ENCODE measurements around the gene DUSP9. TPM values are rescaled to one million over a fixed set of nuclear protein-coding genes. Genes with fewer than 3 reads are reported as not detected.
"Not testable (repeated sequence)": the region's sequence is repeated elsewhere in the genome, so short reads cannot be mapped to it uniquely, and the experiment has no call there.

The DUSP9 gene
- polyA plus RNA-seq, 2 donors, result 0.18 to 0.46 TPM

DNA sequence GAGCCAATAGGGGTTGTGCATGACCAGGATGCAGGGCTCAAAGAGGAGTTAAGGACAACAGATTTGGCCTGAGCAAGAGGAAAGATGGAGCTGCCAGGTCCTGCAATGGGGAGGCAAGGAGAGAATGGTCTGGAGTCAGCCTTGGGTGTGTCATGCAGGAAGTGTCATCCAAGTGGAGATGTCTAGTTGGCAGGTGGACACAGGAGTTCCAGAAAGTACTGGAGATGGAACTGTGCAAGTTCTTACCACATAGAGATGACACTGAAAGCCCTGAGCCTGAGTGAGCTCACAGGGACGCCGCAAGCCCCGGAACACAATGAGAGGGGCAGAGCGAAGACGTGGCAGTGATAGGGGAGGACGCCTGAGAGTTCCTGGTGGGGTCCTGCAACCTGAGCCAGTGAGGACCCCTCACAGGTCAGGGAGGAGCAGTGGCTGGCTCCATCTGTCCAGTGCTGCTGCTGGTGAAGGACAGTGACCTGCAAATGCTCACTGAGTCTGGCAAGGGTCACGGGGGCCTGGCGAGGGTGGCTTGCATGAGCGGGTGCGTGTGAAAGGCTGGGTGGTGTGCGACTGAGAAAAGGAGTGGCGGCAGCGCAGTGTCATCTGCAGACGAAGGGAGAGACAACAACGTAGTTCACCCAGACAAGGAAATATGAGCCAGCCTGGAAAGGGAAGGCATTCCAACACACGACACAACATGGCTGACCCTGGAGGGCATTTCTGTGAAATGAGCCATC lies 50.2 kb downstream of the DUSP9 start:
- 73 to 77% methylated on average over 16 of the region's 16 CpGs for WGBS, 2 donors
- Histone ChIP-seq H3K36me3 (ENCODE audit: control insufficient read depth in 2 of 2, insufficient read depth in 2 of 2, low read length in 1 of 2) (peaks cover 0 to 15% of the 10 kb centered on the region in 2 donors), H3K27ac (ENCODE audit: low read depth in 2 of 2, low read length in 1 of 2) (peak overlapping the region in 1 of 2 donors; percentile 24)
- not testable (repeated sequence) for H3K4me3 ChIP-seq (ENCODE audit: low read depth in 1 of 2, low read length in 2 of 2); H3K9me3 ChIP-seq (ENCODE audit: control insufficient read depth in 2 of 2, insufficient read depth in 1 of 2, low read depth in 1 of 2, low read length in 1 of 2); H3K4me1 ChIP-seq (ENCODE audit: control insufficient read depth in 2 of 2, insufficient read depth in 2 of 2, low read length in 1 of 2); H3K27me3 ChIP-seq (ENCODE audit: control insufficient read depth in 1 of 2, insufficient read depth in 2 of 2, low read length in 2 of 2)

DNA sequence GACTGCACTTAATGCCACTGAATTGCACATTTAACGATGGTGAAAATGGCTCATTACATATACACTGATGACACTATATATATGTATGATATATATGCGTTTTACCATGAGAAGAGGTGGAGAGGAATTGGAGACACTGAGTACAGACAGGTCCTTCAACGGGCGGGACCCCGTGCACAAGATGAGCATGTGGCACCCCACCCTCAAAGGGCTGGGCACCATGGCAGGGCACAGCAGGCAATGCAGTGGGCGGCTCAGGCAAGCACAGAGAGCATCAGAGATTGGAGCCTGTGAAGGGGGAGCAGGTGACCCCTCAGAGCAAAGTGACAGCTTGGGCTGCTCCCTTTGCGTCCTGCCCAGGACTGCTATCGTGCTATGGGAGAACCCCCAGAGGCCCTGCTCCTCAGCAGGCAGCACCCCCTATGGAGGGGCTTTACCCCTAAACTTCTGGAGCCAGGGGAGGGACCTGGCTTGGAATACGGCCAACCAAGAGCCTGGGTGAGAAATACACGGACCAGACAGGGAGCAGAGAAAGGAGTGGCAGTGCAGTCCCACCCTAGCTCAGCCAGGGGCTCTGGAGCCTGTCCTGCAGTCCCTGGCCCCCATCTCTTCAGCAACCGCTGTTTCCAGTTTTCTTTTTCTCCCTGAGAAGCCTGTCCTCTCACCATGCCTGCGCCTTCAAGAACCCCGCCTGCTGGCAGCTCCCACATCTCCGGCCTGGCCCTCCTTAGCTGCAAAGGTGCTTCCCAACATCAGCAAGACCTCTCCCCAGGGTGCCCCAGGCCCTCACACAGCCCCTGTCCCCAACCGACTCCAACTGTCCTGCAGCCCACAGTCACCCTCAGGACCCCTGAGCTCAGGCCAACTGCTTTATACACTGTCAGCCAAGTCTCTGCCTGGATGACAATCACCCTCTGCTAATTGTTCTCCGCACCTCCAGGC lies 51.2 kb downstream of the DUSP9 start:
- H3K4me3 ChIP-seq (ENCODE audit: low read depth in 1 of 2, low read length in 2 of 2), result no peak overlapping the region
- H3K9me3 ChIP-seq (ENCODE audit: control insufficient read depth in 2 of 2, insufficient read depth in 1 of 2, low read depth in 1 of 2, low read length in 1 of 2), result no peaks in the 10 kb centered on the region
- peaks cover 0 to 10% of the 10 kb centered on the region in 2 donors for H3K4me1 ChIP-seq (ENCODE audit: control insufficient read depth in 2 of 2, insufficient read depth in 2 of 2, low read length in 1 of 2)
- no peak overlapping the region for H3K27ac ChIP-seq (ENCODE audit: low read depth in 2 of 2, low read length in 1 of 2)
- WGBS, 2 donors, result 68 to 77% methylated on average over 14 to 15 of the region's 16 CpGs
- no peaks in the 10 kb centered on the region for H3K27me3 ChIP-seq (ENCODE audit: control insufficient read depth in 1 of 2, insufficient read depth in 2 of 2, low read length in 2 of 2)
- H3K36me3 ChIP-seq (ENCODE audit: control insufficient read depth in 2 of 2, insufficient read depth in 2 of 2, low read length in 1 of 2), result peaks cover 0 to 20% of the 10 kb centered on the region in 2 donors

DNA sequence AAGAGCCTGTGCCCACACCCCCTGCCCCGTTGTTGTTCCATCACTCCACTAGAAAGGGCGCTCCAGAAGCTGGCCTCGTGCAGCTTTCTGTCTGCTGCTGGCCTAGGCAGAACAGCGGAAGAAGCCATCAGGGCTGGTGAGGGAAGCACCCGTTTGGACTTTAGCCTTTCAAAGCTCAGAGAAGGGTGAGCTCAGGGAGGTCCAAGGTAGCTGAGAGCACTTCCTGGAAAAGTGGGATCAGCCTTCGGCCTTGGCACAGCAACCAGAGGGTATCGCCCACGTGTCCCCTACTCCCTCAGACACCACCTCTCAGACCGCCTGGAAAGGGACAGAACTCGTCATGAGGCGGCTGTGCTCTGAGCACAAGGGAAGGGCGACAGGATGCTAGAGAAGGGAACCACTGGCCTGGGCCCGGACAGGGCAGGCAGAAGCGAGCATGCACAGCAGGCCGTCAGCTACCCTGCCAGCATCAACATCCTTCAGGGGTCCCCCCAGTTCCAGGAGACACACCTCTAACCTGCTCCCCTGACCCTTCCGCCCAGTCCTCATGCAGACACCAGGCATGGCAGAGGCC lies 52.3 kb downstream of the DUSP9 start:
- H3K4me1 ChIP-seq (ENCODE audit: control insufficient read depth in 2 of 2, insufficient read depth in 2 of 2, low read length in 1 of 2), result peaks cover 0 to 15% of the 10 kb centered on the region in 2 donors
- WGBS, 2 donors, result 78% methylated on average over 16 of the region's 16 CpGs
- peaks cover 0 to 20% of the 10 kb centered on the region in 2 donors for H3K36me3 ChIP-seq (ENCODE audit: control insufficient read depth in 2 of 2, insufficient read depth in 2 of 2, low read length in 1 of 2)
- H3K9me3 ChIP-seq (ENCODE audit: control insufficient read depth in 2 of 2, insufficient read depth in 1 of 2, low read depth in 1 of 2, low read length in 1 of 2); H3K4me3 ChIP-seq (ENCODE audit: low read depth in 1 of 2, low read length in 2 of 2); H3K27me3 ChIP-seq (ENCODE audit: control insufficient read depth in 1 of 2, insufficient read depth in 2 of 2, low read length in 2 of 2): not testable (repeated sequence)
- H3K27ac ChIP-seq (ENCODE audit: low read depth in 2 of 2, low read length in 1 of 2), result peak overlapping the region; percentile 1 to 12

- Histone ChIP-seq H3K27ac (ENCODE audit: low read depth in 2 of 2, low read length in 1 of 2) (peak overlapping the region; percentile 39 to 45), H3K4me1 (ENCODE audit: control insufficient read depth in 2 of 2, insufficient read depth in 2 of 2, low read length in 1 of 2) (peaks cover 0 to 17% of the 10 kb centered on the region in 2 donors), H3K36me3 (ENCODE audit: control insufficient read depth in 2 of 2, insufficient read depth in 2 of 2, low read length in 1 of 2) (peaks cover 0 to 19% of the 10 kb centered on the region in 2 donors)
- H3K4me3 ChIP-seq (ENCODE audit: low read depth in 1 of 2, low read length in 2 of 2); H3K9me3 ChIP-seq (ENCODE audit: control insufficient read depth in 2 of 2, insufficient read depth in 1 of 2, low read depth in 1 of 2, low read length in 1 of 2); H3K27me3 ChIP-seq (ENCODE audit: control insufficient read depth in 1 of 2, insufficient read depth in 2 of 2, low read length in 2 of 2): not testable (repeated sequence)
- WGBS, 2 donors, result 49 to 71% methylated on average over 17 to 18 of the region's 18 CpGs
These were observed 52.9 kb downstream of the DUSP9 start for GRCh38 chrX:153699784-153700371.

DNA sequence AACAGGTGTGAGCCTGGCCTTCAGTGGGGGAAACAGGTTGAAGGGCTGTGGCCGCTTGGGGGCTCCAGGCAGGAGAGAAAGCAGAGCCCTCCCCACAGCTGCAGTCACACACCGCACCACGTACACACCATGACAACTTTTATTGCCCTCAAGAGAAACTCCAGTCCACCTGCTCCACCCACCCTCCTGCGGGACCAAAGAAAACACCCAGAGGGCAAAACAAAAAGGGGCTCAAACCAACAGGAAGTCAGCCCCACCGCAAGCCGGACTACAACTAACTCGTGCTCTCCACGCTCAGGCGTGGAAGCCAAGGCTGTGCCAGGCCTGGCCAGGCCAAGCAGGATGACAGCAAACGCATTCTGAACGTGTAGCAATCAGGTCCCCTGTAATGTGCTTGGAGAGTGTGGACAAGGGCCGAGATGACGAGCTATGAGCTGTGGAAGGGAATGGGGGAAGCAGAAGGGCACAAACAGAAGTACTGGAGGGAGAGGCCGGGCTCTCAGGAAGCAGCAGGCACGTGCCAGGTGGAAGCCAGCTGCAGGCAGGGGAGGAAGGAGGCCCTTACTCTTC lies 53.5 kb downstream of the DUSP9 start:
- 51 to 63% methylated on average over 14 to 15 of the region's 15 CpGs for WGBS, 2 donors
- Histone ChIP-seq H3K36me3 (ENCODE audit: control insufficient read depth in 2 of 2, insufficient read depth in 2 of 2, low read length in 1 of 2) (peaks cover 0 to 18% of the 10 kb centered on the region in 2 donors), H3K27ac (ENCODE audit: low read depth in 2 of 2, low read length in 1 of 2) (peak overlapping the region; percentile 39 to 45), H3K4me3 (ENCODE audit: low read depth in 1 of 2, low read length in 2 of 2) (no peak overlapping the region), H3K9me3 (ENCODE audit: control insufficient read depth in 2 of 2, insufficient read depth in 1 of 2, low read depth in 1 of 2, low read length in 1 of 2) (no peaks in the 10 kb centered on the region), H3K4me1 (ENCODE audit: control insufficient read depth in 2 of 2, insufficient read depth in 2 of 2, low read length in 1 of 2) (peaks cover 0 to 17% of the 10 kb centered on the region in 2 donors), H3K27me3 (ENCODE audit: control insufficient read depth in 1 of 2, insufficient read depth in 2 of 2, low read length in 2 of 2) (no peaks in the 10 kb centered on the region)

Other genes with a start within 250 kb of the DUSP9 start
- not detected for gene PNMA6E, start 245.9 kb upstream of the DUSP9 start, polyA plus RNA-seq
- gene ZFP92, start 235.7 kb upstream of the DUSP9 start, polyA plus RNA-seq, result under 1 TPM; 0.04 to 0.05 TPM
- gene TREX2, start 201.1 kb upstream of the DUSP9 start, polyA plus RNA-seq, result 1 to 10 TPM; 1.9 to 2.8 TPM
- 10 to 100 TPM; 14.7 to 27.1 TPM for gene HAUS7, start 176.6 kb upstream of the DUSP9 start, polyA plus RNA-seq
- gene BGN, start 152.2 kb upstream of the DUSP9 start, polyA plus RNA-seq, result 10 to 100 TPM; 11.6 to 13.4 TPM
- gene ATP2B3, start 129.6 kb upstream of the DUSP9 start, polyA plus RNA-seq, result not detected
- 10 to 100 TPM; 20.1 to 24.7 TPM for gene CCNQ, start 48.1 kb upstream of the DUSP9 start, polyA plus RNA-seq
- 1 to 10 TPM; 5.0 to 6.4 TPM for gene PNCK, start 26.6 kb downstream of the DUSP9 start, polyA plus RNA-seq
- 10 to 100 TPM; 33.0 to 41.4 TPM for gene SLC6A8, start 40.7 kb downstream of the DUSP9 start, polyA plus RNA-seq
- gene BCAP31, start 77.2 kb downstream of the DUSP9 start, polyA plus RNA-seq, result 100 to 1,000 TPM in 1 of 2 donors, 10 to 100 TPM in 1; 98.8 to 185 TPM
- 1 to 10 TPM; 1.8 to 2.9 TPM for gene ABCD1, start 77.7 kb downstream of the DUSP9 start, polyA plus RNA-seq
- gene PLXNB3, start 117.0 kb downstream of the DUSP9 start, polyA plus RNA-seq, result 10 to 100 TPM in 1 of 2 donors, 1 to 10 TPM in 1; 5.1 to 12.4 TPM
- under 1 TPM; 0.15 to 0.35 TPM for gene SRPK3, start 133.8 kb downstream of the DUSP9 start, polyA plus RNA-seq
- gene IDH3G, start 147.2 kb downstream of the DUSP9 start, polyA plus RNA-seq, result 10 to 100 TPM; 39.3 to 51.9 TPM
- gene SSR4, start 147.5 kb downstream of the DUSP9 start, polyA plus RNA-seq, result 100 to 1,000 TPM; 308 to 359 TPM
- 1 to 10 TPM; 2.3 to 4.0 TPM for gene PDZD4, start 183.3 kb downstream of the DUSP9 start, polyA plus RNA-seq
- 1 to 10 TPM in 1 of 2 donors, under 1 TPM in 1; 0.88 to 1.4 TPM for gene L1CAM, start 239.0 kb downstream of the DUSP9 start, polyA plus RNA-seq

Measured in esophagus (tissue), 2 donors.